Measurements from ENCODE around the gene PCDHGA6. TPM values are rescaled to one million over a fixed set of nuclear protein-coding genes. Genes with fewer than 3 reads are reported as not detected.

PCDHGA6 gene
- total RNA-seq, 1 donor from 2014 or later = 0.70 TPM

DNA sequence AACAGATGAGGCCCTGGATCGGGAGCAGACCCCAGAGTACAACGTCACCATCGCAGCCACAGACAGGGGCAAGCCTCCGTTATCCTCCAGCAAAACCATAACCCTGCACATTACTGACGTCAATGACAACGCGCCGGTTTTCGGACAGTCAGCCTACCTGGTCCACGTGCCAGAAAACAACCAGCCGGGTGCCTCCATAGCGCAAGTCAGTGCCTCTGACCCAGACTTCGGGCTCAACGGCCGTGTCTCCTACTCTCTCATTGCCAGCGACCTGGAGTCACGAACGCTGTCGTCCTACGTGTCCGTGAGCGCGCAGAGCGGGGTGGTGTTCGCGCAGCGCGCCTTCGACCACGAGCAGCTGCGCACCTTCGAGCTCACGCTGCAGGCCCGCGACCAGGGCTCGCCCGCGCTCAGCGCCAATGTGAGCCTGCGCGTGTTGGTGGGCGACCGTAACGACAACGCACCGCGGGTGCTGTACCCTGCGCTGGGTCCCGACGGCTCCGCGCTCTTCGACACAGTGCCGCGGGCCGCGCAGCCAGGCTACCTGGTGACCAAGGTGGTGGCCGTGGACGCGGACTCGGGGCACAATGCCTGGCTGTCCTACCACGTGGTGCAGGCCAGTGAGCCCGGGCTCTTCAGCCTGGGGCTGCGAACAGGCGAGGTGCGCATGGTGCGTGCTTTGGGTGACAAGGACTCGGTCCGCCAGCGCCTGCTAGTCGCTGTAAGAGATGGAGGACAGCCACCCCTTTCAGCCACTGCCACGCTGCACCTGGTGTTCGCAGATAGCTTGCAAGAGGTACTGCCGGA is 45.6 kb downstream of the PCDHGA6 start:
- intact Hi-C loops (cut with micrococcal nuclease) = loop anchor here (10.0 kb wide), 1 partner anchor 184 kb away; no protein-coding TSS in a partner anchor

DNA sequence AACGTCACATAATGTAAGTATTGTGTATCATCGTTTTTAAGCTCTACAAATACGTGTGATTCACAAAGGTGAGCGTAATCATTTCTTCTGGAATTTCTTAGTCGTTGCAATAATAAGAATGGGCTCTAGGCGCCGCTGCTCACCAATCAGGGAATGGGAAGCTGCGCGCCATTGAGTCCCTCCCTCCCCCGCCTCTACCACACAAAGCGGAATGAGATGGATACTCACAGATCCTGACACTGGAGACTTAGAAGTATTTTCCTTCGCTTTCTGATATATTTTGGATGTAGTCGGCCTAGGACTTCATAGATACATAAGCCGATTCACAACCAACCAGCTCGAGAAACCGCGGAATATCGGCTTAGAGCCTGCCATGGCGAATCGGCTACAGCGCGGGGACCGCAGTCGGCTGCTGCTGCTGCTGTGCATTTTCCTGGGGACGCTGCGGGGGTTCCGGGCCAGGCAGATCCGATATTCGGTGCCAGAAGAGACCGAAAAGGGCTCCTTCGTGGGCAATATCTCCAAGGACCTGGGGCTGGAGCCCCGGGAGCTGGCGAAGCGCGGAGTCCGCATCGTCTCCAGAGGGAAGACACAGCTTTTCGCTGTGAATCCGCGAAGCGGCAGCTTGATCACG is 47.3 kb downstream of the PCDHGA6 start, which contains the start of gene PCDHGA11:
TSS of gene PCDHGA11 (plus strand) at position 197 of the 634 bp plus-strand sequence. CDS start at position 374, 177 bp downstream.
- intact Hi-C loops (cut with micrococcal nuclease) = loop anchor here (5.0 kb wide), 2 partner anchors 56 to 59 kb away; partner anchors contain the start of genes PCDHGA5 and PCDHGC3

DNA sequence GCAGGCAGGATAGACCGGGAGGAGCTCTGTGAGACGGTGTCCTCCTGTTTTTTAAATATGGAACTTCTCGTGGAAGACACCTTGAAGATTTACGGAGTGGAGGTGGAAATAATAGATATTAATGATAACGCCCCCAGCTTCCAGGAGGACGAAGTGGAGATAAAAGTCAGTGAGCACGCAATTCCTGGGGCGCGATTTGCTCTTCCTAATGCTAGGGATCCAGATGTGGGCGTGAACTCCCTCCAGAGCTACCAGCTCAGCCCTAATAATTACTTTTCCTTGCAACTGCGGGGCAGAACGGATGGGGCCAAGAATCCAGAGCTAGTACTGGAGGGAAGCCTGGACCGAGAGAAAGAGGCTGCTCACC is 47.8 kb downstream of the PCDHGA6 start:
- intact Hi-C loops (cut with micrococcal nuclease) = loop anchor here (5.0 kb wide), 2 partner anchors 56 to 59 kb away; partner anchors contain the start of genes PCDHGA5 and PCDHGC3

DNA sequence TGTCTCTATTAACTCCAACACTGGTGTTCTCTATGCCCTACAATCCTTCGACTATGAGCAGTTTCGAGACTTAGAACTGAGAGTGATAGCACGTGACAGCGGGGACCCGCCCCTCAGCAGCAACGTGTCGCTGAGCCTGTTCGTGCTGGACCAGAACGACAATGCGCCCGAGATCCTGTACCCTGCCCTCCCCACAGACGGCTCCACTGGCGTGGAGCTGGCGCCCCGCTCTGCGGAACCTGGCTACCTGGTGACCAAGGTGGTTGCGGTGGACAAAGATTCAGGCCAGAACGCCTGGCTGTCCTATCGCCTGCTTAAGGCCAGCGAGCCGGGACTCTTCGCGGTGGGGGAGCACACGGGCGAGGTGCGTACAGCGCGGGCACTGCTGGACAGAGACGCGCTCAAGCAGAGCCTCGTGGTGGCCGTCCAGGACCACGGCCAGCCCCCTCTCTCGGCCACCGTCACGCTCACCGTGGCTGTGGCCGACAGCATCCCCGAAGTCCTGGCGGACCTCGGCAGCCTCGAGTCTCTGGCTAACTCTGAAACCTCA is 49.1 kb downstream of the PCDHGA6 start:
- intact Hi-C loops (cut with micrococcal nuclease) = loop anchor here (5.0 kb wide), 2 partner anchors 54 to 61 kb away; partner anchors contain the start of genes PCDHGA5 and PCDHGC3

DNA sequence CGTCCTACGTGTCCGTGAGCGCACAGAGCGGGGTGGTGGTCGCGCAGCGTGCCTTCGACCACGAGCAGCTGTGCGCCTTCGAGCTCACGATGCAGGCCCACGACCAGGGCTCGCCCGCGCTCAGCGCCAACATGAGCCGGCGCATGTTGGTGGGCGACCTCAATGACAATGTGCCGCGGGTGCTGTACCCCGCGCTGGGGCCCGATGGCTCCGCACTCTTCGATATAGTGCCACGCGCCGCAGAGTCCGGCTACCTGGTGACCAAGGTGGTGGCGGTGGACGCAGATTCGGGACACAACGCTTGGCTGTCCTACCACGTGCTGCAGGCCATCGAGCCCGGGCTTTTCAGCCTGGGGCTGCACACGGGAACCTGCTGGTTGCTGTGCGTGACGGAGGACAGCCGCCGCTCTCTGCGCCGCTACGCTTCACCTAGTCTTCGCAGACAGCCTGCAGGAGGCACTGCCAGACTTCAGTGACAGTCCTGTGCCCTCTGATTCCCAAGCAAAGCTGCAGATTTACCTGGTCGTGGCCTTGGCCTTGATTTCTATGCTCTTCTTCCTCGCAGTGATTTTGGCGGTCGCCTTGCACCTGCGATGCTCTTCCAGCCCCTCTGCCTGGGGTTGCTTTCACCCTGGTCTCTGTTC is 54.2 kb downstream of the PCDHGA6 start:
- intact Hi-C loops (cut with micrococcal nuclease) = no loop called here

Other genes starting within 250 kb of the PCDHGA6 start
- gene PCDHB5, start 238.7 kb upstream of the PCDHGA6 start, total RNA-seq = not detected in 2 replicates
- gene PCDHB6, start 223.8 kb upstream of the PCDHGA6 start, total RNA-seq = not detected in 2 replicates
- gene PCDHB7, start 201.2 kb upstream of the PCDHGA6 start, total RNA-seq = not detected in 2 replicates
- gene PCDHB8, start 196.1 kb upstream of the PCDHGA6 start, total RNA-seq = not detected in 2 replicates
- not detected in 2 replicates for gene PCDHB16, start 191.5 kb upstream of the PCDHGA6 start, total RNA-seq
- not detected in 2 replicates for gene PCDHB9, start 186.7 kb upstream of the PCDHGA6 start, total RNA-seq
- gene PCDHB10, start 181.5 kb upstream of the PCDHGA6 start, total RNA-seq = not detected in 2 replicates
- gene PCDHB11, start 174.3 kb upstream of the PCDHGA6 start, total RNA-seq = not detected in 2 replicates
- gene PCDHB12, start 165.2 kb upstream of the PCDHGA6 start, total RNA-seq = not detected in 2 replicates
- not detected in 2 replicates for gene PCDHB13, start 160.0 kb upstream of the PCDHGA6 start, total RNA-seq
- not detected in 2 replicates for gene PCDHB14, start 150.5 kb upstream of the PCDHGA6 start, total RNA-seq
- not detected in 2 replicates for gene PCDHB15, start 128.5 kb upstream of the PCDHGA6 start, total RNA-seq
- gene SLC25A2, start 69.8 kb upstream of the PCDHGA6 start, total RNA-seq = 0.25 and 0.59 TPM in 2 replicates
- gene TAF7, start 53.1 kb upstream of the PCDHGA6 start, total RNA-seq = 60.8 and 64.9 TPM in 2 replicates
- 0.09 TPM in 2 replicates for gene PCDHGA1, start 43.4 kb upstream of the PCDHGA6 start, total RNA-seq
- gene PCDHGA2, start 35.1 kb upstream of the PCDHGA6 start, total RNA-seq = 0.14 and 0.23 TPM in 2 replicates
- 0.23 and 0.34 TPM in 2 replicates for gene PCDHGA3, start 30.1 kb upstream of the PCDHGA6 start, total RNA-seq
- gene PCDHGB1, start 23.8 kb upstream of the PCDHGA6 start, total RNA-seq = 0.18 and 0.20 TPM in 2 replicates
- 0.43 and 0.45 TPM in 2 replicates for gene PCDHGA4, start 18.9 kb upstream of the PCDHGA6 start, total RNA-seq
- gene PCDHGB2, start 13.9 kb upstream of the PCDHGA6 start, total RNA-seq = 0.93 and 1.0 TPM in 2 replicates
- 0.41 and 0.55 TPM in 2 replicates for gene PCDHGA5, start 9.7 kb upstream of the PCDHGA6 start, total RNA-seq
- 0.59 and 0.93 TPM in 2 replicates for gene PCDHGB3, start 3.6 kb upstream of the PCDHGA6 start, total RNA-seq
- gene PCDHGA7, start 8.9 kb downstream of the PCDHGA6 start, total RNA-seq = 0.30 TPM in 2 replicates
- gene PCDHGB4, start 13.8 kb downstream of the PCDHGA6 start, total RNA-seq = 0.18 and 0.23 TPM in 2 replicates
- 0.18 TPM in 2 replicates for gene PCDHGA8, start 18.7 kb downstream of the PCDHGA6 start, total RNA-seq
- 0.55 and 0.61 TPM in 2 replicates for gene PCDHGB5, start 24.1 kb downstream of the PCDHGA6 start, total RNA-seq
- gene PCDHGA9, start 28.9 kb downstream of the PCDHGA6 start, total RNA-seq = 0.25 and 0.34 TPM in 2 replicates
- 0.25 and 0.41 TPM in 2 replicates for gene PCDHGB6, start 34.1 kb downstream of the PCDHGA6 start, total RNA-seq
- 0.34 and 0.41 TPM in 2 replicates for gene PCDHGA10, start 39.1 kb downstream of the PCDHGA6 start, total RNA-seq
- gene PCDHGB7, start 43.8 kb downstream of the PCDHGA6 start, total RNA-seq = 0.20 and 0.39 TPM in 2 replicates
- 0.11 and 0.25 TPM in 2 replicates for gene PCDHGA11, start 47.2 kb downstream of the PCDHGA6 start, total RNA-seq
- 0.16 and 0.18 TPM in 2 replicates for gene PCDHGA12, start 56.6 kb downstream of the PCDHGA6 start, total RNA-seq
- gene PCDHGC3, start 102.1 kb downstream of the PCDHGA6 start, total RNA-seq = 0.07 and 0.18 TPM in 2 replicates
- 0.05 TPM in 1 of 2 replicates, not detected in the other for gene PCDHGC4, start 111.1 kb downstream of the PCDHGA6 start, total RNA-seq
- not detected in 2 replicates for gene PCDHGC5, start 115.2 kb downstream of the PCDHGA6 start, total RNA-seq
- gene DIAPH1, start 245.1 kb downstream of the PCDHGA6 start, total RNA-seq = 289 and 299 TPM in 2 replicates